T1000 (cell line): ENCODE data around the gene OSBPL5.

Experiments used
- DNase-seq: peaks from one replicate; lab custom pipeline; 2025; ENCODE audit warnings: mixed read lengths; lab: John Stamatoyannopoulos, UW

The OSBPL5 gene

DNA sequence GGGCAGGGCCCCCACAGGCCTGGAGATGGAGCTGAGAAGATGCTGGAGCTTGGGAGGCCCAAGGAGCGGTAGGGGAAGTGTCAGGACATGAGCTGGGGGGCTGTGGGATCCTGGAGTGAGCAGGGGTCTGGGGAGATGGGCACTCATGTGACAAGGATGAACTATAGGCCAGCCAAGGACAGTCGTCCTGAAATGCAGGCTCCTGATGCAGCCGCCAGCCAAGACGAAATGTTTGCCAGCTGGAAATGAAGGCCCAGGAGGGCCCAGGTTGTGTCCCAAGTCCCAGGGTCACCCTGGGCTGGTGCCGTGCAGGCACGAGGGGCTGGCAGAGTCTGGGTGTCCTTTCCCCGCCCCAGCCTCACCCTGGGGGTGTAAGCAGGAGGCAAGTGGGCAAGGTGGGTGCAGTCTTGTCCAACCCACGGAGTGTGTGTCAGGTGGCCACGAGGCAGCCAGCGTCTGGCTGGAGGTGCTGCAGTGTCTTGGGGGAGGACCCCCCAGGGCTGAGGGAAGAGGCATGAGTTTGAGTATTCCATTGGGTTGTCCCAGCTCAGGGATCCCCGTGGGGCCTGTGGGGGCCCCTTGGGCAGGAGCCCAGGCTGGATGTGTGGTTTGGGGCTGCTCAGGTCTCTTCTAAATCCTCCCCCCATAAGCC, 32.1 kb upstream of the OSBPL5 start:
- DNase-seq = no peak

DNA sequence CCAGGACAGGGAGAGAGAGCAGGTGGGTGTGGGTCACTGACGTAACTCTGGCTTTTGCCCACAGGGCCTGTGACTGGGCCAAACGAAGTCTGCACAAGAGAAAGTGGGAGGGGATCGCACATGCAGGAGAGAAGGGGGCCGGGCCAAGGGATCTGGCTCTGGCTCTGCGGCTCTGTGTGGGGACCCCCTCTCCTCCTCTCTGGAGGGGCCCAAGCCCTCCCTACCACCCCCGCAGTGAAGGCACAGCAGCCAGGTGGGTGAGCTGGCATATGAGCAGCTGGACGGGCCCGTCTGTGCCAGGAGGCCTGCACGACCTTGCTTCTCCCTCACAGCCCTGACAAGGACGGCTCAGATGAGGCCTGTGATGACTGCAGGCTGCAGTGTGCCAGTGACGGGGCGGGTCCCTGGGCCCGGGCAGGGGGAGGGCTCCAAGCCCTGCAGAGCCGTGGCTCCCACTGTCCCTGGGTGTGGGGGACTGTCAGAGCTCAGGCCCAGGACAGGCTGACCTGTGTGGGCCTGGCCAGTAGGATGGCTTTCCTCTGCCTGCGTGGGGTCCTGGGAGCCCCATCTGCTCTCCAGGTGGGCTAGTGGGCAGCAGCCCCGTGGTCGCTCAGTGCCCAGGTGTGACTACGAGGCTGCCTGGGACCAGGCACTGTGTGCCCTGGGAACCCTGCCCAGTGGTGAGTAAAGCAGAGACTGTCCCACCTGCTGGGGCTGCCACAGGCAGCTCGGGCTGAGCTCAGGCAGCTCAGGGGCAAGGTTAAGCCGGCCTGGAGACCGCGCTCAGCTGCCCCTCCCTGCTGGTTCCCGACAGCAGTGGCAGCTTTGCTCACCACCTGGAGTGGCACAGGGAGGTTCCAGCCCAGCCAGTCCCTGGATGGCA, 31.3 kb upstream of the OSBPL5 start:
- DNase-seq = no peak

DNA sequence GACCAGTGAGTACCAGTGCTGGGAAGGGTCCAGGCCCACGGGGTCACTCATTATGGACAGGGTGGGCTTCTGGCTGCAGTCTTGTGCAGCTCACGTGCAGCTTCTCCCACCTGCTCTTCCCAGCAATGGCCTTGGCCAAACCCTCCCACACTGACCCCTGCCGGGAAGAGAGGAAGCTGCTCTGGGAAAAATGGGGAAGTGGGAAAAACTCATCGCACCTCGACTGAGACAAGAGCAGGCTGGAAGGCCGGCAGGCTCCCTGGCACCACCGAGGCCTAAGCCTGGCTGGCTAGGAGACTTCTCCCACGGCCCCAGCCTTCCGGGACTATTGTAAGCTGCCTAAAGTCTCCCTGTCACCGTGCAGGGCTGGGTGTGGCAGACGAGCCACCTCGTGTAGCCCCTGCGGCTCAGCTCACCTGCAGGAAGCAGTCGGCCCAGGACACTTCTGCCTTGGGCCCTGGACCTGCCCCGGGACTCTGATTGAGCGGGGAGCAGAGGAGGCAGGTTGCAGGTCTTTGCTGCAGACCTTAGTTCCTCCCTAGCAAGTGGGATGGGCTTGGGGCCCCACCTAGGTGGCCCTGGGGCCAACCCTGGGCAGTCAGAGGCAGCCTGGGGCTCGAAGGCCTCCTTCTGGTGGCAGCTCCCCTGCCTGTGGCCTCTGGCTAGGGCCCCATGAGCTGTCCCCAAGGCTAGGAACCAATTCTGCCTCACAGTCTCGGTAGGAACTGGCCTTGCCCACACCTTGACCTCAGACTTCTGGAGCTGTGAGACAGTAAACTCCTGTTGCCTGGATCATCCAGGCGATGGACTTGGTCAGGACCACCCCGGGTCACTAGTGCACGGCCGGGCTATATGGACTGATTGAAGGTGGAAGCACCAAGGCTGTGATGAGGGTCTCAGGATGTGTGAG, 30.4 kb upstream of the OSBPL5 start:
- no peak for DNase-seq

DNA sequence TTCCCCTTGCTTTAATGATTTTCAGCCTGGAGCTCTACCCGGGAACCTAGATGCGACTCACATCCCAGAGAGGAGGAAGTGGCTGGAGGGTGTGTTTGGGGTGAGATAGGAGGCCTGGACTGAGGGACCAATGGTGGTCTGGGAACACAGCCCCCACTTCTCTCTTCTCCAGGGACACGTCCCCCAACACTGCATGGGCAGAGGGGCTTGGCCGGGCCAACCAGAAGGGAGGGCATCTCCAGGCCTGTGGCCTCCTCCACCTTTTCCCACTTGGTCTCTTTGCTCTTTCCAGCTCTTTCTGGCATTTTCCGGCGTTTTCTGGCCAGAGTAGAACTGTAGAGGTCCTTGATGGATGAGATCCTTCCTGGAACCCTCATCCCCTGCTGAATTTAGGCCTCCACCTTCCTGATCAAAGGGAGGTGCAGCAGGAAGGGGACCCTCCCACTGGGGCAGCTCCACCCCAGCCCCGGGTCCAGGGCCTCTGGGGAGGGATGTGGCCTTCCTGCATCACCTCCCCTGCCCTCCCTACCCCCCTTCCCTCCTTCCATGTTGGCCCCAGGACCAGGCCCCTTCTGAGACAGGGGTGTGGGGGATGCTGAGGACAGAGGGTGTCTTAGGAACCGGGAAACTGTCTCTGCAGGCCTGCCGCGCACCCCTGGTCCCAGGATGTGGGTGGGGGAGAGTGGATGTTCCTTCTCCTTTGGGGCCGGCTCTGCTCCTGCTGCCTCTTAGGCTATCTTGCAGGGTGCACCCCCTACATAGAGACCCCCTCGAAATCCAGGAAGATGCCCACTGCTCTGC, 29.1 kb upstream of the OSBPL5 start:
- DNase-seq = no peak

DNA sequence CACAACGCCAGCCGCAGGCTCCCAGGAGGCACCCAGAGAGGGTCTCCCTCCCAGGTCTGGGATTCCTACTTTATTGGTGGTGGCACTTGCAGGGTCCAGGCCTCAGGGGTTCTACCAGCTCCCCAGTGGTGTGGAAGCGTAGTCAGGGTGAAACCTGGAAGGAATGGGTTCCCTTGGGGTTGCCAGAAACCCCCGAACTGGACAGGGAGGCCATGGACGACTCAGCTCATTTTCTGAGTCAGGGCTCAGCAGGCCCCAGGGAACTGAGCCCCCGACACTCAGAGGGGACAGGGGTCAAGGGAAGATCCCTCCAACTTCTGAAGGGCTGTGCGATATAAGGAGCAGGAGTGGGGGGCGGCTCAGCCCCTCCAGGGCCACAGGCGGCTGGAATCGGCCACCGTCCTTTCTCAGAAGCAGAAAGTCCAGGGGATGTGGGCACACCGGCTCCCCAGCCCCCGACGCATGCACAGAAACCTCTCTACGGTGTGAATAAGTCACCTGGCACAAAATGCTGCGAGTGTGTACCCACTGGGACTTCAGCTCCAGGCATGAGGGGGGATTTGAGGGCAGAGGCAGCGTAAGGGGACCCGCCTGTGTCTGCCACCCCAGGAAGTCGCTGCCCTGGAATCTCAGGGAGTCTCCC, 28.4 kb upstream of the OSBPL5 start:
- DNase-seq = no peak

DNA sequence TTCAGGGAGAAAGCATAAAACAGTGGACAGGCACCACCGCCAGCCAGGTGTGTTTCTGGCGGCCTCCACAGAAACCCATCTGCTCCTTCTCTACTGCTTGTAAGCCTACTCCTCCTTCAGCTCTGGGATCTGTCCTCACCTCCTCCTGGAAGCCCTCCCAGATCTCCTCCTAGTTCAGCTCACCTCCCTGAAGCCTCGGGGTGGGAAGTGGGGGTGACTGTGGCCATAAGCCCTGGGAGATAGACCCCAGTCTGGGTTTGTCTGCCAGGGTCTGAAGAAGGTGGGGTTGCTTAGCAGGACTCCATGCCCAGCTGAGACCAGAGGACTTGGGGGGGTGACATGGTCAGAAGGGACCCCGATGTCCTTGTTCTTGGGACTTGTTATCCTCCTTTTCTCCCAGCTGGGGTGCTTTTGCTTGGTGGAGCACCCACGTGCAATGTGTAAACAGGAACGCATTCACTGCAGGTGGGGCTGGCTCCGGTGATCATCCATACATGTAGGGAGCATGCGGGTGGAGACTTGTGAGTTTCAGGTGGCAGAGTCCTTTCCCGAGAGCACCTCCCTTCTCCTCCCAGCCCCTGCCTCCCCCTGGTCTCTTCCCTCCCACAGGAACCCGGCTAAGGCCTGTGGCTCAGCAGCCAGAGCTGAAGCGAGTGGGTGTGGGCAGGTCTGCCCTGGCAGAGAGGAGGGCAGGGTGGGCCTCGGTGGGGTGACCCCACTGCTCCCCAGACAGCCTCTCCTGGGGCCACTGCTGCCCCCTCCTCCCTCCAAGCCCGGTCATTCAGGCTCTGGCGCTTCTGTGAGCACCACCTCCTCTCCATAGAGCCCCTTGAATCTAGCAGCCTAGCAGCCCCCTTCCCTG, 27.6 kb upstream of the OSBPL5 start:
- no peak for DNase-seq

DNA sequence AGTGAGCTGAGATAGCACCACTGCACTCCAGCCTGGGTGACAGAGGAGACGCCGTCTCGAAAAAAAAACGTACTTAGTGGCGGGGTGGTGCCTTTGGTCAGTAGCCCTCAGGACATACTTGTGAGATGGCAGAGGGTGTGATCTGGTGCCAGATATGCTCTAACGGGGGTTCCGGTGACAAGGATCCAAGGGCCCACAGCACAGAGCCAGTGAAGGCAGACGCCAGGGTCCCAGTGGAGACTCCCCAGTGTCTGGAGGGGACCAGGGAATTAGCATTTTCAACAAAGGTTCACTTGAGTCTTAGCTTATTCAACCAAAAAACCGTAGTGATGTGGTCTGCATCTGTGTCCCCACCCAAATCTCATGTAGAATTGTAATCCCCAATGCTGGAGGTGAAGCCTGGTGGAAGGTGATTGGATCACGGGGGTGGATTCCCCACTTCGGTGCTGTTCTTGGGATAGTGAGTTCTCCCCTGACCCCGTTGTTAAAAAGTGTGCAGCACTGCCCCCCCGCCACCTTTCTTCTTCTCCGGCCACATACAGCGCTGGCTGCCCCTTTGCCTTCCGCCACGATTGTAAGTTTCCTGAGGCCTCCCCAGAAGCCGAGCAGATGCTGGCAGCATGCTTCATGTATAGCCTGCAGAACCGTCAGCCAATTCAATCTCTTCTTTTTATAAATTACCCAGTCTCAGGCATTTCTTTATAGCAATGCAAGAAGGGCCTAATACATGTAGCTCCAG, 26.6 kb upstream of the OSBPL5 start:
- DNase-seq = no peak

DNA sequence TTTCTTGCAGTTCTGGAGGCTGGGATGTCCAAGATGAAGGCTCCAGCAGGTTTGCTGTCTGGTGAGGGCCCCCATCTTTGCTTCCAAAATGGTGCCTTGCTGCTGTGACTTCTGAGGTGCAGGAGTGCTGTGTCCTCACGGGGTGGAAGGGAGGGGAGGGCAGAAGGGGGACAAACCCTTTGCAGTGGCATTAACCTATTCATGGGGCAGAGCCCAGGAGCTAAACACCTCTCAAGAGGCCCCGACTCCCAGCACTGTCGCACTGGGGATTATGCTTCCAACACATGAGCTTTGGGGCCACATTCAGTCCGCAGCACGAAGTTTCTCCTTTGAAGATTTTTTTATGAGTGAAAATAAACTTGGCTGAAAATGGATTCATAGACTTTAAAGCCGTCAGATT, 25.5 kb upstream of the OSBPL5 start:
- no peak for DNase-seq

DNA sequence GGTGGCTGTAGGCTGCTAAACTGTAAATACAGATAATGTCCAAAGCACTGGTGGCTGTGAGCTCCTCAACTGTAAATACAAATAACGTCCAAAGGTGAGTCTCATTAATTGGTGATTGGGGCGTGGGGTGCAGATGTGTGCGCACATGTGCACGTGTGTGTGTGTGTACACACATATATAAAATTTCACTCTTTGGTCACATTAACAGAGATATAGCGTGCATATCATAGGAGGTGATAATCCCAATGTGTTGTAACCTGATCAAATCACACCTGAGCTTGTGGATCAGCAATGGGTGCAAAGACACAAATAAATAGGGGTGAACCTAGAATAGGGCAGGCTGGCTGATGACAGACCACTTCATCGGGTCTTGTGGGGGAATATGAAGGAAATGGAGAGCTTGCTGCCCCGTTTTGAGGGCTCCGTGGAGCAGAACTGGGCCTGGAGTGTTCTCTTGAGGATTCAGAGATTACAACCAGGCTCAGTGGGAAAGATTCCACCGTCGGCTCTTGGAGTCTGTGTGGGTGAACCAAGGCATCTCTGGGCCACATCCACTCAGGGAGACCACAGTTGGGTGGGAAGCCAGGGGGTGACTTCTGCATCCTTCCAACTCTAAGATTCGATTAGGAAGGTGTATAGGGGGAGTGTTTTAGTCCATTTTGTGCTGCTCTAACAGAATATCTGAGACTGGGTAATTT, 24.9 kb upstream of the OSBPL5 start:
- no peak for DNase-seq

DNA sequence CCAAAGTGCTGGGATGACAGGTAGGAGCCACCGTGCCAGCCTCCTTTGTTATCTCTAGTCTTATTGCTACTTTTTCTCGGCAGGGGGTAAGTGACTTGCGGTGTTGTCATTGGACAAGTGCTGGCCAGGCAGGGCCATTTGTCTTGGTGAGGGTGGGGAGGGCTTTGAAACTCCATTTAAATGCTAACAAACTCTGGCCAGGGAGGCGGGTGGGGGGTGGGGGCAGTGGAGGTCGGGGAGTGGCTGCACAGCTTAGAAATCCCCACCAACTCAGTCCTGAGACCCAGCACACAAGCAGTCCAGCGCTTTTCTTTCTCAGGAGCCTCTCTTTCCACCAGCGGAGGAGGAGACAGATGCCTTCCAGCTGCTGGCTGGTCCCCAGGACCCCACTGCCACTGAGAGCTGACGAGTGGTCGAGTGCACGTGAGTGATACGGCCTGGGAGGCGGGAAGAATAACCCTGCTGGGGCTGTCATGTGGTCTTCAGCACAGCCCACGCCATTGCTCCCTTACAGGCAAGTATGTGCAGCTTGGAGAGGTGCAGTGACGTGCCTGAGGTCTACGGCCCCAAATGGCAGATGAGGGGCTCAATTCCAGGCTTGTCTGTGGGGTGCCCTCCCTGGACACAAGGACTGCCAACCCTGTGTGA, 24.2 kb upstream of the OSBPL5 start:
- no peak for DNase-seq

DNA sequence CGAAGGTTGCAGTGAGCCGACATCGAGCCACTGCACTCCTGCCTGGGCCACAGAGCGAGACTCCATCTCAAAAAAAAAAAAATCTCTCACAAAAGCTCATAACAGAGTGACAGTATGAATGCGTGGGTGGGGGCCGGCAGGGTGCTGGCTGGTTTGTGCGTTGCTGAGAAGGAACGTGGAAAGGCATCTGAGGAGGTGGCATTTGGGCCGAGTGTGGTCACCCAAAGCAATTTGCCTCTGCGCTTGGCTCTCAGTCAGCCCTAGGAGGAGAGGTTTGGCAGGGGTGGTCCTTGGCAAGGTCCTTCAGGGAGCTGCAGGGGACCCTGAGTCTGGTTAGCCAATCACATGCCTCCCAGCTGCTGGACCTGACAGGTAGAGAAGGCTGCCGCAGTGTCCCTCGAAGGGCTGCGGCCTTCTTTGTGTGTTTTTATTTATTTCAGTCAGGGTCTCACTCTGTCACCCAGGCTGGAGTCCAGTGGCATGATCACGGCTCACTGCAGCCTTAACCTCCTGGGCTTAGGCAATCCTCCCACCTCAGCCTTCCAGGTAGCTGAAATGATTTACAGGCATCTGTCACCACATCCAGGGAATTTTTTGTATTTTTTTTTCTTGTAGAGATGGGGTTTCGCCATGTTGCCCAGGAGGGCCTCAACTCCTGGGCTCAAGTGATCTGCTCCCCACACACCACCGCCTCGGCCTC, 23.5 kb upstream of the OSBPL5 start:
- DNase-seq = no peak

DNA sequence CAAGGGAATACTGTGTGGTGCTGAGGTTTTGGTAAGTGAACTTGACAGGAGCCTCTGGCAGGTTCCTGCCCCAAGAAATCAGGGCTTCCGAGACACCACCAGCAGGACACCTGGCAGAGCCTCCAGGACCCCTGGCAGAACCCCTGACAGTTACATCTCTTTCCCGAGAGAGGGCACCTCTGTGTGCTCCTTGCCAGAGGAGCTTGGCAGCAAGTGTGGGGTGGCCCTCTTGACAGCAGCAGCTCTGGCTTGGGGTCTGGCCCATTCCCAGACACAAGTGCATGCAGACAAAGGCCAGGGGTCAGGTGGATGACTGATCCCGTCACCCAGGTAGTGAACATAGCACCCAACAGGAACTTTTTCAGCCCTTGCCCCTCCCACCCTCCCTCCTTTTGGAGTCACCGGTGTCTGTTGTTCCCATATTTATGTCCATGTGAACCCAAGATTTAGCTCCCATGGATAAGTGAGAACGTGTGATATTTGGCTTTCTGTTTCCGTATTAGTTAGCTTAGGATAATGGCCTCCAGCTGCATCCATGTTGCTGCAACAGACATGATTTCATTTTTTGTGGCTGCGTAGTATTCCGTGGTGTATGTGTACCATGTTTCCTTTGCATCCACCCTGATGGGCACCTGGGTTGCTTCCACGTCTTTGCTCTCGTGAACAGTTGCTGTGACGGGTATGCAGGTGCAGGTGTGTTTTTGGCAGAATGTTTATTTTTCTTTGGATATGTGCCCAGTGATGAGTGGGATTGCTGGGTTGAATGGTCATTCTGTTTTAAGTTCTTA, 21.2 kb upstream of the OSBPL5 start:
- no peak for DNase-seq

DNA sequence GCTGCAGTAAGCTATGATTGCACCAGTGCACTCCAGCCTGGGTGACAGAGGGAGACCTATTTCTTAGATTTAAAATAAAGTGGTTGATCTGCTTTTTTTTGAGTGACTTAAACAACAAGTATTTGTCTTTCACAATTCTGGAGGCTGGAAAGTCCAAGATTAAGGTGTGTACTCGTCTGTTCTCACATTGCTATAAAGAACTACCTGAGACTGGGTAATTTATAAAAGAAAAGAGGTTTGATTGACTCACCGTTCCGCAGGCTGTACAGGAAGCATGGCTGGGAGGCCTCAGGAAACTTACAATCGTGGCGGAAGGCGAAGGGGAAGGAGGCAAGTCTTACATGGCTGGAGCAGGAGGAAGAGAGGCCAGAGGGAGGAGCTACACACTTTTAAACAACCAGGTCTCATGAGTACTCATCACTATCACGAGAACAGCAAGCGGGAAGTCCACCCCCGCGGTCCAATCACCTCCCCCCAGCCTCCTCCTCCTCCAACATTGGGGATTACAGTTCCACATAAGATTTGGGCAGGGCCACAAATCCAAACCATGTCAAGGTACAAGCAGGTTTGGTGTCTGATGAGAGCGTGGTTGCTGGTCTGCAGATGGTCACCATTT, 19.7 kb upstream of the OSBPL5 start:
- DNase-seq = no peak

DNA sequence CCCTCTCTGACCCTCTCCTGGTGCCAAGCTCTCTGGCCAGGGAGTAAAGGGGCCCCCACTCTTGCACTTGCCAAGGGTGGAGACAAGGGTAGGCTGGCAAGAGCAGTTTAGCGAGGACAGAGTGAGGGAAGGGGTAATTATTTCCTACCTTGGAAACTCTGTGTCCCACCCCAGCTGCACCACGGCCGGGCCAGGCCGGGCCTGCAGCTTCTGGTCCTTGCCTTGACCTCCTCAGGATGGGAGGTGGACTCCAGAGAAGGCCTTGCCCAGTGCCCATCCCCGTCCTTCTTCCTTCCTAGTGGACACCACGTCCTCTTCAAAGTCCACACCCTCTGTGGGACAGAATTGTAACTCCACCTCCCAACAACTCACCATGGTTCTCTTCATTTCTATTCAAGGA, 18.4 kb upstream of the OSBPL5 start:
- no peak for DNase-seq

DNA sequence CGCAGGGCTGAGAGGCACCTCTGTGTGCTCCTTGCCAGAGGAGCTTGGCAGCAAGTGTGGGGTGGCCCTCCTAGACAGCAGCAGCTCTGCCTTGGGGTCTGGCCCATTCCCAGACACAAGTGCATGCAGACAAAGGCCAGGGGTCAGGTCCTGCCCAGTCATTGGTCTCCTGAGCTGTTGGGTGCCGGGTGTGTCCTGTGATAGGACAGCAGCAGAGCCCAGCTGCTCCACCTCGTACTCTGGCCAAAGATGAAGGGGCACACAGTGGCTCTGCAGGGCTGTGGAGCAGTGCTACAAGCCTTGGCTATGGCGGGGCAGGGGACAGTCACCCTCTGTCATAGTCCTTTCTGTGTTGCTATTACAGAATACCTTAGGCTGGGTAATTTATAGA, 17.3 kb upstream of the OSBPL5 start:
- DNase-seq = no peak

DNA sequence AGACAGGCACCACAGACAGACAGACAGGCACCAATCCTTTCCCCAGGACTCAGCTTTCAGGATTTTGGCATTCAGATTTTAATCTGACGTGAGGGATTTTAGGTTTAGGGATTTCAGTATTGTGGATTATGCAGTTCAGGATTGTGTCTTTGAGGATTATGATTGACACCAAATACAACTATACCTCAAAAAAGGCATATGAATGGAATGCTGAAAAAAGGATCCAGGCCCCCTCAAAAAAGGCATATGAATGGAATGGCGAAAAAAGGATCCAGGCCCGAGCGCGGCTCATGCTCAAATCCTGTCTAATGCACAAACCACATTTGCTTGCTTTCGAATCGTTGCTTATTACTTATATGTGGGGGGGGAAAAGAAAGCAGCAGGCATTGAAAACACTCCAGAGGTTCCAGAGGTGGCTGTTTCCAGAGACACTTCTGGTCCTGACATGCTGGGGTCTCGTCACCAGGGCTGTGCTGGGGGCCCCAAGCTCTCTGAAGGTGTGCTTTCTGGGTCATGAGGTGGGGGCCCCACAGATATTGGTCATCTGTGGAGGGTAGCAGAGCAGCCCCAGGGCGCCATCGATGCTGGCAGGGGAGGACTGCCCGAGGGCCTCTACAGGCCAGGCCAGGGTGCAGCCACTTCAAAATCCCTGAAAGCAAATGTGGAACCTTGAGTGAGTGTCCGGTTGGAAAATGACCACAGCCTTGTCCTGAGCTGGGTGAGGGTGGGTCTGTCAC, 16.8 kb upstream of the OSBPL5 start:
- DNase-seq = no peak
